ENCODE results near the gene SARDH.

SARDH gene

GRCh38 chr9:133773889-133774655 is 35.9 kb upstream of the SARDH start:
- Histone ChIP-seq H3K4me1 (ENCODE audit: control insufficient read depth, insufficient read depth, low read length) (no peaks in the 10 kb centered on the region), H3K27ac (ENCODE audit: extremely low read depth, low read depth, low read length) (no peak overlapping the region), H3K36me3 (ENCODE audit: control insufficient read depth in 2 of 2, insufficient read depth in 1 of 2, low read length in 2 of 2) (peaks cover 0 to 63% of the 10 kb centered on the region in 2 experiments; a peak in 1 of 3 replicates), H3K9me3 (ENCODE audit: control insufficient read depth, insufficient read depth, low read depth, low read length) (no peaks in the 10 kb centered on the region), H3K4me3 (ENCODE audit: low read depth, low read length) (no peak overlapping the region)
- POLR2A ChIA-PET: interaction anchor here (0.6 kb wide), 1 partner anchor 426 kb away, joined by 4 read pairs; the partner anchor contains the start of genes MED22 and RPL7A
- TF ChIP-seq ZNF221 (tag by site-specific recombination; IDR thresholded peaks at IDR 0.05; ENCODE audit: borderline replicate concordance) (no peak), ZNF585B (tag by site-specific recombination; IDR thresholded peaks at IDR 0.05) (no peak), PRDM2 (tag by site-specific recombination; IDR thresholded peaks at IDR 0.05; ENCODE audit: borderline replicate concordance) (no peak), ZNF792 (tag by site-specific recombination; IDR thresholded peaks at IDR 0.05) (no peak), ZNF10 (tag by site-specific recombination; IDR thresholded peaks at IDR 0.05) (no peak), ZNF18 (tag by site-specific recombination; IDR thresholded peaks at IDR 0.05) (no peak), HOXD13 (CRISPR knock-in tag; IDR thresholded peaks at IDR 0.05; ENCODE audit: borderline replicate concordance) (no peak), ZNF707 (tag by site-specific recombination; IDR thresholded peaks at IDR 0.05) (no peak), YY2 (tag by site-specific recombination; IDR thresholded peaks at IDR 0.05) (no peak), ZNF558 (tag by site-specific recombination; IDR thresholded peaks at IDR 0.05) (no peak), KLF17 (tag by site-specific recombination; IDR thresholded peaks at IDR 0.05) (no peak), ZNF791 (tag by site-specific recombination; IDR thresholded peaks at IDR 0.05) (no peak), ZNF311 (tag by site-specific recombination; IDR thresholded peaks at IDR 0.05; ENCODE audit: borderline replicate concordance) (no peak), ZNF26 (tag by site-specific recombination; IDR thresholded peaks at IDR 0.05) (no peak), ZNF138 (tag by site-specific recombination; IDR thresholded peaks at IDR 0.05; ENCODE audit: borderline replicate concordance) (no peak), ZNF391 (tag by site-specific recombination; IDR thresholded peaks at IDR 0.05; ENCODE audit: borderline replicate concordance, low read depth) (no peak)
- TF ChIP-seq, protein P1, sequence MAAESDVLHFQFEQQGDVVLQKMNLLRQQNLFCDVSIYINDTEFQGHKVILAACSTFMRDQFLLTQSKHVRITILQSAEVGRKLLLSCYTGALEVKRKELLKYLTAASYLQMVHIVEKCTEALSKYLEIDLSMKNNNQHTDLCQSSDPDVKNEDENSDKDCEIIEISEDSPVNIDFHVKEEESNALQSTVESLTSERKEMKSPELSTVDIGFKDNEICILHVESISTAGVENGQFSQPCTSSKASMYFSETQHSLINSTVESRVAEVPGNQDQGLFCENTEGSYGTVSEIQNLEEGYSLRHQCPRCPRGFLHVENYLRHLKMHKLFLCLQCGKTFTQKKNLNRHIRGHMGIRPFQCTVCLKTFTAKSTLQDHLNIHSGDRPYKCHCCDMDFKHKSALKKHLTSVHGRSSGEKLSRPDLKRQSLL (tag by site-specific recombination; IDR thresholded peaks at IDR 0.05): no peak
- TF ChIP-seq, protein P2, sequence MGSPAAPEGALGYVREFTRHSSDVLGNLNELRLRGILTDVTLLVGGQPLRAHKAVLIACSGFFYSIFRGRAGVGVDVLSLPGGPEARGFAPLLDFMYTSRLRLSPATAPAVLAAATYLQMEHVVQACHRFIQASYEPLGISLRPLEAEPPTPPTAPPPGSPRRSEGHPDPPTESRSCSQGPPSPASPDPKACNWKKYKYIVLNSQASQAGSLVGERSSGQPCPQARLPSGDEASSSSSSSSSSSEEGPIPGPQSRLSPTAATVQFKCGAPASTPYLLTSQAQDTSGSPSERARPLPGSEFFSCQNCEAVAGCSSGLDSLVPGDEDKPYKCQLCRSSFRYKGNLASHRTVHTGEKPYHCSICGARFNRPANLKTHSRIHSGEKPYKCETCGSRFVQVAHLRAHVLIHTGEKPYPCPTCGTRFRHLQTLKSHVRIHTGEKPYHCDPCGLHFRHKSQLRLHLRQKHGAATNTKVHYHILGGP (tag by site-specific recombination; IDR thresholded peaks at IDR 0.05): no peak
- CTCF ChIA-PET: interaction anchor here (0.6 to 8.2 kb wide), 6 partner anchors 8 to 366 kb away, joined by 3 to 66 read pairs (median 8); no protein-coding TSS in a partner anchor

Data from HEK293 (cell line).